Stomach (tissue), 9 donors: ENCODE data around the gene PKD2. TPM values are rescaled to one million over a fixed set of nuclear protein-coding genes. Genes with fewer than 3 reads are reported as not detected.

Experiments
- DNase-seq, 2 donors: peaks; one replicate each; pipeline versions ENCODE4 v3.0.0 to v3.0.0-alpha.2; 2013 to 2019
- H3K27ac ChIP-seq, 5 donors: fragments of 200-600 bp in 4 of 5; sonication (generic) in 4 of 5; one replicate each; pipeline ENCODE4 v1.5.1; 2013 to 2019; ENCODE audit warnings: mild to moderate bottlenecking in 1 of 5, moderate library complexity in 1 of 5
- H3K27me3 ChIP-seq, 3 donors: fragments of 200-600 bp; sonication (generic); one replicate each; pipeline ENCODE4 v1.5.1; 2017 to 2019; ENCODE audit warnings: mixed run types in 1 of 3
- H3K36me3 ChIP-seq, 4 donors: fragments of 200-600 bp; sonication (generic); 1 replicate in 3 of 4; 2 replicates in 1 of 4; pipeline ENCODE4 v1.5.1; 2016 to 2019
- H3K4me1 ChIP-seq, 4 donors: fragments of 200-600 bp; sonication (generic); one replicate each; pipeline ENCODE4 v1.5.1; 2016 to 2019
- H3K4me3 ChIP-seq, 4 donors: fragments of 200-600 bp; sonication (generic) in 3 of 4; one replicate each; pipeline ENCODE4 v1.5.1; 2016 to 2019; ENCODE audit warnings: mild to moderate bottlenecking in 1 of 4
- H3K9me3 ChIP-seq, 4 donors: fragments of 200-600 bp; sonication (generic); one replicate each; pipeline ENCODE4 v1.5.1; 2016 to 2019
- CTCF ChIP-seq, 7 experiments: fragments of 450-650 bp in 4 of 7; fragments of 200-600 bp in 3 of 7; sonication (generic) in 3 of 7; IDR thresholded peaks; one replicate each; pipeline ENCODE4 v1.5.1; 2016 to 2019; ENCODE audit warnings: antibody characterized with exemption in 7 of 7, control low read depth in 2 of 7, mild to moderate bottlenecking in 1 of 7
- EP300 ChIP-seq: sonication (generic); formaldehyde crosslinking; IDR thresholded peaks from one replicate; pipeline ENCODE4 v1.6.1; 2017; ENCODE audit warnings: antibody characterized with exemption
- POLR2A ChIP-seq, 4 donors: fragments of 450-650 bp; IDR thresholded peaks; one replicate each; pipeline ENCODE4 v1.6.1; 2016; ENCODE audit warnings: antibody characterized with exemption in 4 of 4, control low read depth in 2 of 4, mild to moderate bottlenecking in 1 of 4, moderate library complexity in 1 of 4
- POLR2AphosphoS5 ChIP-seq, 3 donors: sonication (generic); formaldehyde crosslinking; IDR thresholded peaks; one replicate each; pipeline ENCODE4 v1.6.1; 2016; ENCODE audit warnings: antibody characterized with exemption in 3 of 3
- WGBS, 5 donors: extraction: QIAGEN DNeasy Blood & Tissue Kit in 3 of 5; methylation state at CpG; one replicate each; pipeline versions ENCODE4 v1.1.5 to v1.1.7; 2013 to 2018; 5-methylcytosine and 5-hydroxymethylcytosine counted together
- intact Hi-C: fragments of 100-400 bp; cut with DNase I; formaldehyde crosslinking; loops from one replicate; pipeline ENCODE4 v1.15.1; 2023; ENCODE audit warnings: low total_unique reads
- polyA plus RNA-seq, 3 donors: library from polyadenylated mRNA; stranded (reverse); fragments of 200-250 nt; gene quantifications; one replicate each; pipeline ENCODE4 v1.2.3, GENCODE V29; 2013
- total RNA-seq, 5 donors: library from RNA; depleted of rRNA; stranded (reverse); fragments of >200 nt; gene quantifications; one replicate each; pipeline versions ENCODE4 v1.1.0 to v1.2.3, GENCODE V29; 2014 to 2016
- donor health status: healthy with polysubstance abuse.
- donor health status: Bipolar disorder and iron deficiency.
- donor health status: healthy.

The PKD2 gene
- total and polyA plus RNA-seq, 8 donors, result 4.0 to 209 (median 32.7) TPM

DNA sequence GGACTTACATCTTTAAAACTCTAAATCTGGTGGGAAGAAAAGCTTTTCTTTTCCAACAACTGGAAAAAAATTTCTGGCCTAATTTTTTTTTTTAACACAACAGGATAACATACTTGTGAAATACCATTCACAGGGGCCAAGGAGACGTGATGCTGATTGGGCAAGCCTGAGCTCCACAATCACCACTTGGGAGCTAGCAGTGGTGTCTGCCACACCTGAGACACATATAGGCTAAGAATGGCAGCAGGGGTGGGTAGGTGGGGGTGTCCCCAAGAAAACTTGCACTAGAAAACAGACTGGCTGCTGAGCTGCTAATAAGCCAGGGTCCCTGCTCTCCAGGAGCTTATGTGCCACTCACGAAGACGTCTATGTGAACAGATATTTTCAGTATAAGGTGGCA lies 5.6 kb upstream of the PKD2 start:
- DNase-seq, result no peak
- WGBS, 5 donors, result 70 to 91% (median 76%) methylated on average over 3 of the region's 3 CpGs
- intact Hi-C loops, result no loop called here
- Histone ChIP-seq H3K27me3 (no peaks in the 10 kb centered on the region), H3K4me1 (peaks cover 0 to 15% (median 3%) of the 10 kb centered on the region in 4 donors), H3K27ac (no peak overlapping the region), H3K36me3 (no peaks in the 10 kb centered on the region), H3K4me3 (no peak overlapping the region), H3K9me3 (no peaks in the 10 kb centered on the region)
- TF ChIP-seq POLR2AphosphoS5 (IDR thresholded peaks at IDR 0.05), result no peak

- Histone ChIP-seq H3K27ac (no peak overlapping the region), H3K36me3 (no peaks in the 10 kb centered on the region), H3K4me1 (peaks cover 4 to 19% (median 7%) of the 10 kb centered on the region in 4 donors), H3K27me3 (no peaks in the 10 kb centered on the region), H3K4me3 (no peak overlapping the region), H3K9me3 (no peaks in the 10 kb centered on the region)
- no peak for DNase-seq
- TF ChIP-seq CTCF (IDR thresholded peaks at IDR 0.05), result no peak
- no peak for TF ChIP-seq POLR2A (IDR thresholded peaks at IDR 0.05)
- no peak for TF ChIP-seq EP300
- no peak for TF ChIP-seq POLR2AphosphoS5 (IDR thresholded peaks at IDR 0.05)
- intact Hi-C loops, result no loop called here
- 41 to 73% (median 58%) methylated on average over 4 of the region's 4 CpGs for WGBS, 5 donors
These were observed 4.6 kb upstream of the PKD2 start for GRCh38 chr4:88002786-88003185.

- DNase-seq, result no peak
- no peaks in the 10 kb centered on the region for H3K9me3 ChIP-seq
- intact Hi-C loops, result no loop called here
- 48 to 71% (median 70%) methylated on average over 3 of the region's 3 CpGs for WGBS, 5 donors
- no peaks in the 10 kb centered on the region for H3K27me3 ChIP-seq
- TF ChIP-seq POLR2AphosphoS5 (IDR thresholded peaks at IDR 0.05), result no peak
- H3K4me3 ChIP-seq, result no peak overlapping the region
- H3K4me1 ChIP-seq, result peaks cover 6 to 20% (median 8%) of the 10 kb centered on the region in 4 donors
- H3K36me3 ChIP-seq, result no peaks in the 10 kb centered on the region
- no peak overlapping the region for H3K27ac ChIP-seq
These were observed 4.2 kb upstream of the PKD2 start for GRCh38 chr4:88003261-88003660.

GRCh38 chr4:88005076-88005475 lies 2.4 kb upstream of the PKD2 start:
- DNase-seq, result peak in 1 of 2 donors; percentile 47
- Histone ChIP-seq H3K36me3 (no peaks in the 10 kb centered on the region), H3K4me3 (no peak overlapping the region), H3K4me1 (peaks cover 6 to 38% (median 20%) of the 10 kb centered on the region in 4 donors), H3K27me3 (no peaks in the 10 kb centered on the region), H3K27ac (no peak overlapping the region), H3K9me3 (no peaks in the 10 kb centered on the region)
- intact Hi-C loops, result no loop called here
- TF ChIP-seq POLR2A (IDR thresholded peaks at IDR 0.05) (no peak), EP300 (no peak), CTCF (IDR thresholded peaks at IDR 0.05) (no peak), POLR2AphosphoS5 (IDR thresholded peaks at IDR 0.05) (no peak)
- 76 to 92% (median 82%) methylated on average over 2 of the region's 2 CpGs for WGBS, 5 donors

DNA sequence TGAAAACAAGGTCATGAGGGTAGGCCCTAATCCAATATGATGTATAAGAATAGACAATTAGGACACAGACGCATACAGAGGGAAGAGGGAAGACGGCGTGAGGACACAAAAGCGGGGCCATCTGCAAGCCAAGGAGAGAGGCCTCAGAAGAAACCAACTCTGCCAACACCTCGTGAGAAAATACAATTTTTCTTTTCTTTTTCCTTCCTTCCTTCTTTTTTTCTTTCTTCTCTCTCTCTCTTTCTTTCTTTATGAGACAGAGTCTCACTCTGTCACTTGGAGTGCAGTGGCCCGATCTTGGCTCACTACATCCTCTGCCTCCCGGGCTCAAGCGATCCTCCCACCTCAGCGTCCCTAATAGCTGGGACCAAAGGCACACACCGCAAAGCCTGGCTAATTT lies 1.5 kb upstream of the PKD2 start:
- peaks cover 6 to 46% (median 28%) of the 10 kb centered on the region in 4 donors for H3K4me1 ChIP-seq
- 96 to 97% (median 97%) methylated on average over 10 of the region's 10 CpGs for WGBS, 5 donors
- no peaks in the 10 kb centered on the region for H3K27me3 ChIP-seq
- TF ChIP-seq POLR2AphosphoS5 (IDR thresholded peaks at IDR 0.05), result no peak
- TF ChIP-seq CTCF (IDR thresholded peaks at IDR 0.05), result no peak
- TF ChIP-seq POLR2A (IDR thresholded peaks at IDR 0.05), result no peak
- no peak for TF ChIP-seq EP300
- intact Hi-C loops, result no loop called here
- no peak overlapping the region for H3K4me3 ChIP-seq
- H3K27ac ChIP-seq, result no peak overlapping the region
- DNase-seq, result no peak
- no peaks in the 10 kb centered on the region for H3K36me3 ChIP-seq
- H3K9me3 ChIP-seq, result no peaks in the 10 kb centered on the region
